Mucosa of rectum (tissue), 2 donors: Measurements from ENCODE around the gene DOC2B.
"Not testable (repeated sequence)": the region's sequence is repeated elsewhere in the genome, so short reads cannot be mapped to it uniquely, and the experiment has no call there.

Source experiments
- H3K27ac ChIP-seq, 2 donors: one replicate each; pipeline ENCODE4 v1.7.0; 2013; ENCODE audit warnings: inconsistent platforms in 2 of 2, low read depth in 2 of 2, low read length in 2 of 2
- H3K27me3 ChIP-seq, 2 donors: one replicate each; pipeline ENCODE4 v1.7.0; 2013; ENCODE audit warnings: low read length in 2 of 2; ENCODE audit not compliant: control insufficient read depth in 2 of 2, insufficient read depth in 2 of 2
- H3K36me3 ChIP-seq, 2 donors: one replicate each; pipeline ENCODE4 v1.7.0; 2013; ENCODE audit warnings: low read length in 2 of 2; ENCODE audit not compliant: control insufficient read depth in 2 of 2, insufficient read depth in 2 of 2
- H3K4me1 ChIP-seq, 2 donors: one replicate each; pipeline ENCODE4 v1.7.0; 2013; ENCODE audit warnings: low read length in 2 of 2, mild to moderate bottlenecking in 1 of 2; ENCODE audit not compliant: control insufficient read depth in 2 of 2, insufficient read depth in 2 of 2
- H3K4me3 ChIP-seq, 2 donors: one replicate each; pipeline ENCODE4 v1.7.0; 2013; ENCODE audit warnings: low read length in 2 of 2
- H3K9ac ChIP-seq, 2 donors: one replicate each; pipeline ENCODE4 v1.7.0; 2013; ENCODE audit warnings: low read length in 2 of 2, low read depth in 1 of 2, mild to moderate bottlenecking in 1 of 2
- H3K9me3 ChIP-seq, 2 donors: one replicate each; pipeline ENCODE4 v1.7.0; 2013; ENCODE audit warnings: low read length in 2 of 2; ENCODE audit not compliant: control insufficient read depth in 2 of 2
- donor health status: healthy.
- donor health status: Normal muscosa, but diverticular disease.

DOC2B gene

DNA sequence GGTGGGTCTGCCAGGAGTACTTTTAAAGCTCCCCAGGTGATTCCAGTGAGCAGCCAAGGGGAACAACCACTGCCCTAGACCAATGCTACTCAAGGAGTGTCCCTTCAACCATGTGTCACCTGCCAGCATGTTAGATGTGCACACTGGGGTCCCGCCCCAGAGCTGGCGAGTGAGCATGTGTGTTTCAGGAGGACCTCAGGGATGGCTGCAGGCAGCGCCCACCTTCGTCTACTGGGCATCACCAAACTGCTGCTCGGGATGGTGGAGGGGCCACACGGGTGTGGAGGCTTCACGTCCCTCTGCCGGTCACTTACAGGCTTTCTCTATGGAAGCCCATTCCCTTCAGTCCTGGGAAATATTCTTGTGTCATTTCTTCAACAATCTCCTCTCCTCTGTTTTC, 29.0 kb upstream of the DOC2B start:
- Histone ChIP-seq H3K9me3 (no peaks in the 10 kb centered on the region), H3K27ac (no peak overlapping the region), H3K36me3 (peaks cover 0 to 7% of the 10 kb centered on the region in 2 donors), H3K27me3 (no peaks in the 10 kb centered on the region), H3K4me1 (peaks cover 0 to 6% of the 10 kb centered on the region in 2 donors), H3K4me3 (no peak overlapping the region), H3K9ac (no peak overlapping the region)

DNA sequence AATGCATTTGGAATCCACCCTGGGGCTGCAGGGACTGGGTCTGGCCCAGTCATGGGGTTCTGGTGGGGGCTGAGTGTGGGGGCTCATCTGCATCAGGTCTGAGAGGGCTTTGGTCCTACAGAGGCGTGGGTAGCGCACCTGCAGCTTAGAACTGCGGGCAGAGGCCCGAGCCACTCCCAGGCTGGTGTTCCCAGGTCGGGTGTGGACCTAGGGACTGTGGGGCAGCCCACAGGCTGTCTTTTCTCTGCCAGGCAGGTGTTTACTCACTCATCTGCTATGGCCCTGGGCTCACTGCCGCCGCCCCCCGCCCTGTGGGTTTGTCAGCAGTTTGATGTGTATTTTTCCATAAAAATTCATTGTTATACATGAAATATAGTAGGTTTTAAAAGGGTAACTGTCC, 27.0 kb upstream of the DOC2B start:
- Histone ChIP-seq H3K27ac (no peak overlapping the region), H3K9ac (no peak overlapping the region), H3K36me3 (peaks cover 0 to 7% of the 10 kb centered on the region in 2 donors), H3K4me3 (no peak overlapping the region), H3K4me1 (peaks cover 0 to 3% of the 10 kb centered on the region in 2 donors), H3K9me3 (no peaks in the 10 kb centered on the region), H3K27me3 (no peaks in the 10 kb centered on the region)

DNA sequence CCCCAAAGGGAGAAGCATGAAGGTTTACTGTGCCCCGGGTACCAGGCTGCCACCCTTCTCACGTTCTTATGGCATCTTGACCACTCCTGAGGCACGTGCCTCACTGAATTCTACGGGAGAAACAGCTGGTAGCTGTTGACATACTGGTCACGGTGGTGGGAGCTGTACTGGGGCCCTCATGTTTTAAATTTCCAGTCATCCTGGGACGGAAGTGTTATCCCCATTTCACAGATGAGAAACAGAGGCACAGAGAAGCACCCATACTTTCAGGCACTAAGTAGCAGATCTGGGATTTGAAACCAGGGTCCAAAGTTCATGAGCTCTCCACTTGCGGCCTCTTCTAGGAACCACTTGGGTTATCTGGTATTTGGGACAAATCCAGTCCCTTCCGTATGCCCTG, 26.3 kb upstream of the DOC2B start:
- no peak overlapping the region for H3K4me3 ChIP-seq
- H3K9me3 ChIP-seq: no peaks in the 10 kb centered on the region
- peaks cover 0 to 7% of the 10 kb centered on the region in 2 donors for H3K36me3 ChIP-seq
- no peak overlapping the region for H3K27ac ChIP-seq
- peaks cover 0 to 3% of the 10 kb centered on the region in 2 donors for H3K4me1 ChIP-seq
- H3K9ac ChIP-seq: no peak overlapping the region
- no peaks in the 10 kb centered on the region for H3K27me3 ChIP-seq

DNA sequence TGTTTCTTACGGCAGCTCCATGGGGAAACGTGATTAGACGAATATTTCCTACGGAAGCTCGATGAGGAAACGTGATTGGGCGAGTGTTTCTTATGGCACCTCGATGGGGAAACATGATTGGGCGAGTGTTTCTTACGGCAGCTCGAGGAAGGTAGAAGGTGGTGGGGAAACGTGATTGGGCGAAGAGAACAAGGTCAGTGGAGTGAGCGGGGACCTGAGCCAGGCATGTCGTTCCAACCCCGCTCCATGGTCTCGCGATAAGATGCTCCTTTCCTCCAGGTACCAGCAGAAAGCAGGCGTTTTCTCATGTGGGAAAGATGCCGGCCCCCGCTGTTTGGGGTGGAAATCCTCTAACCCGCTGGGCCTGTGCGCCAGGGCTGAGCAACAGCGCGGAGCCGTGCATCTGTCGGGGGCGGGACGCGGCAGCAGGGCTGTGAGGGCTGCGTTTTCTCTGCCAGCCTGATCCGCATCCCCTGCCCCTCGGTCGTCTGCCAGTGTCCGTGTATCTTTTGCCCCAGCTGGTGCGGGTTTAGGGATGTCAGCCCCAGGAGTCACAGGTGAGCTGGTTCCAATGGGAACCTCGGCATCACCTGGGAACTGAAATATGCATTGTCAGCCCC, 25.6 kb upstream of the DOC2B start:
- Histone ChIP-seq H3K4me3 (no peak overlapping the region), H3K36me3 (peaks cover 0 to 5% of the 10 kb centered on the region in 2 donors), H3K9ac (no peak overlapping the region), H3K27me3 (no peaks in the 10 kb centered on the region), H3K4me1 (peaks cover 0 to 3% of the 10 kb centered on the region in 2 donors), H3K9me3 (no peaks in the 10 kb centered on the region), H3K27ac (no peak overlapping the region)

DNA sequence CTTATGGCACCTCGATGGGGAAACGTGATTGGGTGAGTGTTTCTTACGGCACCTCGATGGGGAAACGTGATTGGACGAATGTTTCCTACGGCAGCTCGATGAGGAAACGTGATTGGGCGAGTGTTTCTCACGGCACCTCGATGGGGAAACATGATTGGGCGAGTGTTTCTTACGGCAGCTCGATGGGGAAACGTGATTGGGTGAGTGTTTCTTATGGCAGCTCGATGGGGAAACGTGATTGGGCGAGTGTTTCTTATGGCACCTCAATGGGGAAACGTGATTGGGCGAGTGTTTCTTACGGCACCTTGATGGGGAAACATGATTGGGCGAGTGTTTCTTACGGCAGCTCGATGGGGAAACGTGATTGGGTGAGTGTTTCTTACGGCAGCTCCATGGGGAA, 25.0 kb upstream of the DOC2B start:
- H3K27me3 ChIP-seq, H3K4me3 ChIP-seq, H3K9ac ChIP-seq, H3K9me3 ChIP-seq, H3K4me1 ChIP-seq, H3K27ac ChIP-seq, H3K36me3 ChIP-seq: not testable (repeated sequence)

DNA sequence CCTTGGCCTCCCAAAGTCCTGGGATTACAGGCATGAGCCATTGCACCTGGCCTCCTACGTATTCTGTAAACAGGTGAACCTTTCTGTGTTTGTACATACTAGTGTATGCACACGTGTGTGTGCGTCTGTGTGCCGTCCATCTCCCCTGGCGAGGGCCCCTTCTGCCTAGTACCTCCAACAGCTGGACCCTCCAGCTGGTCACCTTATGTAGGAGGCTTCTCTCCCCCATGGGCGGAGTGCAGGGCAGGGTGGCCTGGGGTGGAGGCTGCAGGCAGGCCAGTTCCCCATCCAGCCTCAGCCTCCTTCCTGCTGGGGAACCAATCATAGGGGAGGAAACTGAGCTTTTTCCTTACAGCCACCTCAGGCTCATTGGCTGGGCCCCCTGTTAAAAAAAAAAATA, 24.4 kb upstream of the DOC2B start:
- no peaks in the 10 kb centered on the region for H3K9me3 ChIP-seq
- H3K27me3 ChIP-seq: no peaks in the 10 kb centered on the region
- H3K4me1 ChIP-seq: peaks cover 0 to 3% of the 10 kb centered on the region in 2 donors
- H3K9ac ChIP-seq: no peak overlapping the region
- no peaks in the 10 kb centered on the region for H3K36me3 ChIP-seq
- no peak overlapping the region for H3K4me3 ChIP-seq
- H3K27ac ChIP-seq: no peak overlapping the region

DNA sequence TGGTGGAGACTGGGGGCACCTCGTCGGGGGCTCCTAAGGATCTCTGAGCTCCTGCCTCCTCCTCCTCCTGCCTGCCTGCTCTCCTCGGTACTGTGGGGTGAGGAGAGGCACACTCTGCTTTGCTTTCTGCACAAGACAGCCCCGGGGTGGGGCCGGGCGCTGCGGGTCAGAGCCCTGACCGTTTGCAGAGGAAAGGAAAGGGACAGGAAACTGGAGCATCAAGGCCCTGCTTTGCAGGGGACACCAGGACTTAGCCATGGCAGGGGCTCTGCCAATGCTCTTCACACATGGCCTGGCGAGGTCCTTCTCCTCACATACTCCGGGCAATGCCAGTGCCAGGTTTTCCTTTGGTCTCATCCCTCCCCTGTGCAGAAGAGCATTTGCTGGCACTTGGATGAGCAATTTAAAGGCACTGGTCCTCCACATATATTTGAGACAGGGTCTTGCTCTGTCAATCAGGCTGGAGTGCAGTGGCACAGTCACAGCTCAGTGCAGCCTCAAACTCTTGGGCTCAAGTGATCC, 23.8 kb upstream of the DOC2B start:
- peaks cover 3% of the 10 kb centered on the region in 2 donors for H3K4me1 ChIP-seq
- peaks cover under 1 to 4% of the 10 kb centered on the region in 2 donors for H3K27me3 ChIP-seq
- no peak overlapping the region for H3K9ac ChIP-seq
- H3K9me3 ChIP-seq: no peaks in the 10 kb centered on the region
- no peak overlapping the region for H3K4me3 ChIP-seq
- H3K36me3 ChIP-seq: no peaks in the 10 kb centered on the region
- H3K27ac ChIP-seq: no peak overlapping the region

DNA sequence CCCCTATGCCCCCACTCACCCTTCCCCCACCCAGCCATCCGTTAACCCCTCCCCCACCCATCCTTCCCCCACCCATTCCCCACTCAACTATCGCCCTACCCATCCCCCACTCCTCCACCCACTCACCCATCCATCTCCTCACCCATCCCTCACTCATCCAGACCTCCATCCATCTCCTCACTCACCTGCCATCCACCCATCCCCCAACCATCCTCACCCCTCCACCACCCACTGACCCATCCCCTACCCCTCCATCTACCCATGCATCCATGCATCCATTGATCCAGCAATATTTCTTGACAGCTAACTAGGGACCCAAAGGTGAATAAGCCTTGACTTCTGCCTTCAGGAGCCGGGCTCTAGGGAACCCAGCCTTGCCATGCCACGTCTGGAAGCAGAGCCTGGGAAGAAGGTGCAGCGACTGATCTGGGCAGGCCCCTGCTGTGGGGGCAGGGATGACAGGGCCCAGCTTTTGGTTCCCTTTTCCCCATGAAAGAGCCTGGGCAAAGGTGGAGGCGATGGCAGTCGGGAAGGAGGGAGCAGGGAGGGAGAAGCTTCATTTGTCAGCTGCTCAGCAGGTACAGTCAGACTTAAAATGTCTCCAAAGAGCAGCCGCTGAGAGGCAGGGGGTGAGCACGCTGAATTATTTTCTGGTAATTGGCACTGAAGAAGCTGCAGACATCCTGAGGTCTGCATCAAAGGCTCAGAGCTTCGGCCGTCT, 23.1 kb upstream of the DOC2B start:
- peaks cover 7 to 8% of the 10 kb centered on the region in 2 donors for H3K27me3 ChIP-seq
- H3K9ac ChIP-seq: no peak overlapping the region
- no peaks in the 10 kb centered on the region for H3K36me3 ChIP-seq
- no peak overlapping the region for H3K4me3 ChIP-seq
- no peak overlapping the region for H3K27ac ChIP-seq
- no peaks in the 10 kb centered on the region for H3K9me3 ChIP-seq
- H3K4me1 ChIP-seq: peaks cover 3% of the 10 kb centered on the region in 2 donors

DNA sequence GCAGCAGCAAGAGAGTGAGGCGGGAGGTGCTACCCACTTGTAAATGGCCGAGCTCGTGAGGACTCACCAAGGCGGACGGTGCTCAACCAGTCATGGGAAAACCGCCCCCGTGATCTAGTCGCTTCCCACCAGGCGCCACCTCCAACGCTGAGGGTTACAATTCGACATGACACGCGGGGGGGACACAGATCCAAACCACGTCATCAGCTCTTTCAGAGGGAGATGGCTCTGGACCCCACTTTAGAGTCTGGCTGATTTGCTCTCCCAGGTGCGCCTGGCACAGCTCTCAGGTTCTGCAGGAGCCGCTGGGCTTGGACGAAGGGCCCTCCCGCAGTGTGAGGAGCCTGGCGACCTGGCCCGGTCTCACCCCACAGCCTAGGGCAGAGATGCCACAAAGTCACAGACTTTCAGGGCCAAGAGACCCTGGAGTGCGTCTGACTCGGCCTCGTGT, 21.1 kb upstream of the DOC2B start:
- Histone ChIP-seq H3K4me3 (no peak overlapping the region), H3K27me3 (peaks cover 8 to 11% of the 10 kb centered on the region in 2 donors), H3K36me3 (no peaks in the 10 kb centered on the region), H3K27ac (no peak overlapping the region), H3K4me1 (peaks cover 0 to 3% of the 10 kb centered on the region in 2 donors), H3K9me3 (no peaks in the 10 kb centered on the region), H3K9ac (no peak overlapping the region)

DNA sequence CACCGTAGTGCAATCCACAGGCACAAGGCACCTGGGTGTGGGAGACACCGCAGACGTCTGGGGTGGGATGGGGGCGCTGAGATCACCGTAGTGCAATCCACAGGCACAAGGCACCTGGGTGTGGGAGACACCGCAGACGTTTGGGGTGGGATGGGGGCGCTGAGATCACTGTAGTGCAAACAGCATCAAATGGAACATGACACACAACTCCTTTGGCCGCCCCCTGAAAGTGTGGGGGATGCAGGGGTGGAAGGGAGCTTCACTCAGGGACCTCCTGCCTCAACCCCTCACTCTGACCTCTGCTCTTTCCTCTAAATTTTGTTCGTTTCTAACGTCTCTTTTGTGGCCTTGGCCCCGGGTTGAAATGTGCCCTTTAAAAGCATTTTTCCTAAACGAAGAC, 20.3 kb upstream of the DOC2B start:
- not testable (repeated sequence) for H3K4me1 ChIP-seq, H3K4me3 ChIP-seq, H3K27ac ChIP-seq, H3K36me3 ChIP-seq, H3K9me3 ChIP-seq, H3K9ac ChIP-seq
- H3K27me3 ChIP-seq: peaks cover 8 to 11% of the 10 kb centered on the region in 2 donors
